NCI-H345 treated with DMSO at 0.1 percent for 48 hours (cell line): ENCODE results near the gene DNMBP.

Experiments
- DNase-seq: peaks from one replicate; lab custom pipeline; 2025; ENCODE audit not compliant: unreplicated experiment; lab: John Stamatoyannopoulos, UW

DNMBP gene

GRCh38 chr10:99834410-99834809 lies 175.3 kb downstream of the DNMBP start:
- DNase-seq: no peak

GRCh38 chr10:99832439-99832838 lies 177.3 kb downstream of the DNMBP start:
- DNase-seq: no peak

GRCh38 chr10:99828464-99828863 lies 181.3 kb downstream of the DNMBP start:
- no peak for DNase-seq

GRCh38 chr10:99827936-99828335 lies 181.8 kb downstream of the DNMBP start:
- no peak for DNase-seq
